Measurements from ENCODE around the gene RGS11.

RGS11 gene

DNA sequence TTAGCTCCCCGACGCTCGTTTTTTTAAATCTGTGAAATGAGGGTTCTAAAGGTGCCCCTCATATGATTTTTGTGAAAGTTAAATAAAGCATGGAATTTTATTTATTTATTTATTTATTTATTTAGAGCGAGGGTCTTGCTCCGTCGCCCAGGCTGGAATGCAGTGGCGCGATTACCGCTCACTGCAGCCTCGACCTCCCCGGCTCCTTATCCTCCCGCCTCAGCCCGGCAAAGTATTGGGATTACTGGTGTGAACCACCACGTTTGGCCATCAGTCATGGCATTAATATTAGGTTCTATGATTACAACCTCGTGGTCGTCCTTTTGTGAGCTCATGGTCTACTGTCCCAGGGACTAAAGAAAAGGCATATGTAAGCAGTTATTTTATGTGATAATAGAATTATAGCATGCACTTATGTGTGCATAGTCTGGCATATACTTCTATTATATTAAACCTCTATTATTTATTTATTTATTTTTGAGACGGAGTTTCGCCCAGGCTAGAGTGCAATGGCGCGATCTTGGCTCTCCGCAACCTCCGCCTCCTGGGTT is 45.9 kb downstream of the RGS11 start:
- peak; percentile 18 for DNase-seq (ENCODE audit: low read depth)

GRCh38 chr16:228852-229730 is 46.7 kb downstream of the RGS11 start, which contains the start of gene LUC7L:
Gene LUC7L, minus strand, starts transcription at chr16:229449. Its CDS starts 110 bp downstream, at chr16:229339.
- peak; percentile 88 for DNase-seq (ENCODE audit: low read depth)

DNA sequence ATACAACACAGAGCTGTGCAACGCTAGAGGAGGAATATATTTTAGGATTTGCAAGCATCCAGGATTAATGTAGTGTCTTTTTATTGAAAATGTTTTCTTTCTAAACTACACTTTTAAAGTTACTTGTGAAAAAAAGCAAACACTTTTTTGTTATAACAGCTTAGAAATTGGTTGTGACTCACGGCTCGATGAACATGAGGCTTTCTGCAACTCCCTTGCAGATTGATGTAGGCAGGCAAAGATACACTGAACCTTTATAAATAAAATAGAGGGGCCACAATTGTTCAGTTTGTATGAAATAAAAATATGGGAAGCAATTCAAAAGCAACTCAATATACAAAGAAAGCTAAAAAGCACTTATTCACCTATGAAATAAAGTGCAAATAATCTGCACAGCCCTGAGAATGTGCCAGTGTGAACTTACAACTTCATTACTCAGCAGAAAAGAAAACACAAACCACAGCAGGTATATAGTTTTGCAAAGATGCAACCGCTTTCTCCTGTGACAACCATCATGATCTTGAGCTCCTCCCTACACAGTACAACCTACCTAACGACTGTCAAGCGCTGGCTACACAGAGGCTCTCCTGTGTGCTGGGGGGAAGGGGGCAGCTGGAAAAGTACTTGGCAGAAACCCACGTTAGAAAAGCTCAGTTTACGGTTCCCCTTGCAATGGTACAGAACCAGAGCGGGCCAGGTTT is 47.4 kb downstream of the RGS11 start:
- DNase-seq (ENCODE audit: low read depth): peak; percentile 17

DNA sequence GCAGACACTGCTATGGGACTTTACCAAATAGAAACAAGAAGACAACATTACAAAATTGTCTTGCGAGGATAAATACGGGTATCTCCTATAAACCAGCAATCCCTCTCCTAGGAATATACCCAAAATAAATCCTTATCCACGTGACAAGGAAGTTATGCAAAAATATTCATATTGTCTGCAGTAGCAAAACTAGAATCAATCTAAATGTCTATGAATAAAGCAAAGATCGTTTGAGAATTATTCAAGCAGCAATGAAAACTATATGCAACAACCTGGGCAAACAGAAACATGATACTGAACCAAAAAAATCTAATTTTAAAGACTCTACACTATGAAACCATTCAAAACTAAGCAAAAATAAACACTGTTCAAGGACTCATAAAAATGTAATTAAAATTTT is 55.7 kb downstream of the RGS11 start:
- no peak for DNase-seq (ENCODE audit: low read depth)

All from ELR (cell line).